ENCODE data around the gene MTHFD1L. TPM values are rescaled to one million over a fixed set of nuclear protein-coding genes. Genes with fewer than 3 reads are reported as not detected.
"Not testable (repeated sequence)": the region's sequence is repeated elsewhere in the genome, so short reads cannot be mapped to it uniquely, and the experiment has no call there.

Gene MTHFD1L
- total and polyA plus RNA-seq, 9 of the 15 experiments (the other 6 are each of a cell fraction or from before 2014, with no cell fraction given), result 20.9 to 128 (median 61.0) TPM

DNA sequence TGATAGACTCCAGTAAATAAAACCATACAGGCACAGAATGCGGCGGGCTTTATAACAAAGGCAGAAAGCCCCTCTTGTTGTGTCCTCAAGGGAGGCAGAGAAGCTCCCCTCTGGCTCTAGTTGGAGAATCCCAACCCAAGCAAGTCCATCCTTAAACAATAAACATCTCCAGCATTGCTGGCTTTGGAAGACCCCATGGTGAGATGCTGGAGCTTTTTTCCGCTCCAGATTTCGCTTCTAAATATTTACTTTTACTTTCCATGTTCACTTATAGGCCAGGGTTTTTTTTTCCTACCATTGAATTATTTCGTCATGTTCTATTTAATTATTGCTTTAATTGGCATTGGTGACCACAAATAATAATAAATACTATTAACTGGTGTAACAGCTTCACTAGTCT, 176.2 kb downstream of the MTHFD1L start (continued):
- TF ChIP-seq, protein P1, sequence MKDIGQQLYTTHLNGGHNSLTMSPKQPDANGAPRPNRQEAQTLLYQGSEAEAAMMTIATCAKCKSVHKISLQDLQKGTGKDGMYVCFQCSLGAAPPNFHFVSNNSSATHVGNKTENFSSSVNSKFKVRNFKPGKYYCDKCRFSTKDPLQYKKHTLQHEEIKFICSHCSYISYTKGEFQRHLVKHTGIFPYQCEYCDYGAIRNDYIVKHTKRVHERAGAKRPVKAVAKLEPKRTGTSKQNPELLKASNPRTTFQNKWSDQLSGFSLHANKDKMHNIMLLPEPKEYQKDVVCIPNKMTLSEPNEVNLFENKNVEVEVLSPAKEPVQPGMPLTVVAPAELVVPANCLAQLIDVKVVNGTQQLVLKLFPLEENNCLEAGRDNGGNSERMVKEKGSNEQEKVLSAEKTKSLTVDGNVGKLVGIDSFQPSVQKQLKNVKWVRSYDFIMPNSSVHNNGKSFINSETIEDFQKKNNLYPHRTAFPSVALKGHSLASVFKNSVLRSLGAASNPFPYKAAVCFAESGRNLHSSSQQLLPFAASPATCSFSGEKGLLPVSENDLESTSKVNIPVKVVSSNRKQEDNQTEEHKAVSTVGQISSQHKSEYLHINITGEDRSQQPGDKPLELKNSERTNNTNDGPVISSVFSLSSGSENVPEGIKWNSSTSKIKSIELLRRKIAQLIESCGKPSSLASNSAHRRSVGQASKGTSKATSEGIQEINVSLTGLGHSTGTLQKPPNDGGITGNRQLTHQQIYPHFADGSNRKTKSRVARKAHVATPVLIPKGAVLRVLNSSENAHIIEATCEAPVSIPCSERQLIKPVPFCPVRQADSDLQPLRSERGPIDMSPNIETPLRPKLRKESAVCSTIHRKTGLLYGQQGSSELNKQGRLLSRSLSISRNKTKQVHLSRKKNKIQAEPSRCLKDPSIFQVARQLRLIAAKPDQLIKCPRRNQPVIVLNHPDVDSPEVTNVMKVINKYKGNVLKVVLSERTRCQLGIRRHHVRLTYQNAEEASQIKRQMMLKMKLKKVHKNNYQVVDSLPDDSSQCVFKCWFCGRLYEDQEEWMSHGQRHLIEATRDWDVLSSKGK (CRISPR knock-in tag; IDR thresholded peaks at IDR 0.05), result no peak
- no peak for TF ChIP-seq NFYB (IDR thresholded peaks at IDR 0.05; ENCODE audit: extremely low read depth, insufficient read length)

DNA sequence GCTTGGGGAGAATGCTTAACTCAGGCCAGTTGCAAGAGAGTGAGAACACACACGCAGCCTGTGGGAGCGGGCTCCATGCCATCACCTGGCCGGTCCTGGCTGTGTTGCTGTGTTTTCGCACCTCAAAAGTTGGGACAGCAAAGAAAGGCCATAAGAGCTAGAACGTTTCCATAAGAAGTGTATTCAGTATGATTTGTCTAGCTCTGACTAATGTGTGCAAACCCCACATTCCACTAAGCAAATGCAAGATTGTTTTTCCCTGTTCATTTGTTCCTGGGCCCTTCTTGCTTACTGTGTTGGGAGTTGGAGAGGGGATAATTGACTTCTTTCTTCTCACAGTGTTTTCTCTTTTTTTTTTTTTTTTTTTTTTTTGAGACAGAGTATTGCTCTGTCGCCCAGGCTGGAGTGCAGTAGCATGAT, 177.4 kb downstream of the MTHFD1L start:
- POLR2A ChIA-PET; H3K27ac ChIP-seq (ENCODE audit: extremely low read depth, low read depth, low read length); CTCF ChIA-PET (ENCODE audit: low intra/inter-chr PET ratio): not testable (repeated sequence)

More for the DNA sequence above, 177.4 kb downstream of the MTHFD1L start:
- H3K9me3 ChIP-seq (replicated peaks; ENCODE audit: control insufficient read depth, insufficient read depth, low read depth, low read length); H4K20me1 ChIP-seq (replicated peaks; ENCODE audit: control insufficient read depth, insufficient read depth, low read length); H3K27me3 ChIP-seq (ENCODE audit: control insufficient read depth in 2 of 2, insufficient read depth in 2 of 2, low read length in 2 of 2); FAIRE-seq; BruUV-seq (replicated peaks); ATAC-seq; in situ Hi-C loops (cut with MboI); H3K9ac ChIP-seq (ENCODE audit: insufficient read depth in 1 of 2, low read depth in 2 of 2, low read length in 2 of 2); H3K79me2 ChIP-seq (ENCODE audit: control insufficient read depth, insufficient read depth, low read length); H3K9me1 ChIP-seq (ENCODE audit: control insufficient read depth, insufficient read depth, low read length); H3K4me3 ChIP-seq; H2AFZ ChIP-seq (ENCODE audit: low read depth, low read length); H3K4me2 ChIP-seq (ENCODE audit: insufficient read depth, low read length); DNase-seq (ENCODE audit: extremely low read depth in 1 of 4, low spot score in 3 of 4): not testable (repeated sequence)
- peaks cover 12 to 26% of the 10 kb centered on the region in 2 experiments; a peak in 4 of 5 replicates for H3K4me1 ChIP-seq (replicated peaks in 1 of 2; ENCODE audit: control insufficient read depth in 2 of 2, insufficient read depth in 2 of 2, low read length in 2 of 2)
- peaks cover 39% of the 10 kb centered on the region for H3K36me3 ChIP-seq (ENCODE audit: control insufficient read depth, insufficient read depth, low read length)
- WGBS (ENCODE audit: insufficient coverage, low coverage, missing lambda C conversion rate), result 80% methylated on average over 5 of the region's 6 CpGs
- intact Hi-C loops (cut with micrococcal nuclease), result loop anchor here (5.0 kb wide), 1 partner anchor 44 kb away; no protein-coding TSS in a partner anchor

Measured in K562 (cell line).